Right lobe of liver (tissue), 6 donors: ENCODE measurements around the gene ARX. TPM values are rescaled to one million over a fixed set of nuclear protein-coding genes. Genes with fewer than 3 reads are reported as not detected.

ENCODE experiments used
- ATAC-seq, 4 donors: fragments of 200-7000 bp; cut with Tn5 transposase; one replicate each; pipeline ENCODE4 v1.9.1; 2020; ENCODE audit warnings: mild to moderate bottlenecking in 4 of 4, moderate library complexity in 4 of 4
- DNase-seq, 3 donors: peaks; one replicate each; pipeline ENCODE4 v3.0.0-alpha.2; 2020
- H3K27ac ChIP-seq, 3 donors: fragments of 200-600 bp; one replicate each; pipeline ENCODE4 v1.8.0; 2022
- H3K27me3 ChIP-seq, 2 donors: fragments of 200-600 bp; one replicate each; pipeline ENCODE4 v1.8.0; 2022
- H3K36me3 ChIP-seq, 4 donors: fragments of 200-600 bp; sonication (generic) in 1 of 4; one replicate each; pipeline versions ENCODE4 v1.5.1 to v1.8.0; 2017 to 2022; ENCODE audit warnings: control low read depth in 1 of 4
- H3K4me1 ChIP-seq, 4 donors: fragments of 200-600 bp; sonication (generic) in 1 of 4; one replicate each; pipeline versions ENCODE4 v1.5.1 to v1.8.0; 2017 to 2022; ENCODE audit warnings: control low read depth in 1 of 4
- H3K4me3 ChIP-seq, 3 donors: fragments of 200-600 bp; one replicate each; pipeline ENCODE4 v1.8.0; 2022
- H3K9me3 ChIP-seq, 4 donors: fragments of 200-600 bp; sonication (generic) in 1 of 4; one replicate each; pipeline versions ENCODE4 v1.5.1 to v1.8.0; 2017 to 2022; ENCODE audit warnings: control low read depth in 1 of 4
- CTCF ChIP-seq, 4 donors: fragments of 200-600 bp in 3 of 4; fragments of 450-650 bp in 1 of 4; IDR thresholded peaks; one replicate each; pipeline versions ENCODE4 v1.5.1 to v1.8.0; 2016 to 2022; ENCODE audit warnings: antibody characterized with exemption in 4 of 4, mild to moderate bottlenecking in 2 of 4
- POLR2A ChIP-seq: fragments of 450-650 bp; IDR thresholded peaks from one replicate; pipeline ENCODE4 v1.6.1; 2017; ENCODE audit warnings: antibody characterized with exemption, mild to moderate bottlenecking
- WGBS: methylation state at CpG from one replicate; pipeline ENCODE4 v1.1.6; 2018; ENCODE audit warnings: low coverage, low lambda C conversion rate; ENCODE audit not compliant: insufficient coverage; ENCODE audit errors: missing lambda C conversion rate; 5-methylcytosine and 5-hydroxymethylcytosine counted together
- intact Hi-C, 2 donors: fragments of 100-400 bp; cut with DNase I; formaldehyde crosslinking; loops; one replicate each; pipeline versions ENCODE4 v1.11.2 to v1.14.1; 2022
- long read RNA-seq: library from polyadenylated mRNA; unstranded; transcript quantifications from one replicate; pipeline ENCODE4 v2.0.0, GENCODE V29; 2019
- total RNA-seq, 6 experiments: library from RNA; depleted of rRNA in 2 of 6; stranded (reverse); fragments of >200 nt in 2 of 6; fragmentation: NEBNext Ultra II Directional in 3 of 6; extraction: Animal tissue kit (Norgen Biotek cat#: 25700) in 3 of 6; gene quantifications; one replicate each; pipeline versions ENCODE4 v1.1.0 to v1.2.4, GENCODE V29; 2016 to 2023
- donor health status: DM: no; HTN: yes; CAD: no.
- donor health status: DM: no; HTN: no; CAD: no.
- donor health status: DM: no; HTN: no; CAD: no.
- donor health status: DM: no; HTN: yes; CAD: no.
- donor health status: DM: no; HTN: yes; CAD: no.

ARX gene
- not detected for total RNA-seq
- long read RNA-seq: 0 reads

GRCh38 chrX:25015486-25016360, at the start of gene ARX:
TSS of gene ARX (minus strand) at chrX:25015965. CDS start at chrX:25015737, 228 bp downstream.
- H3K36me3 ChIP-seq: no peaks in the 10 kb centered on the region
- peak in 2 of 3 donors; percentile 55 to 69 for DNase-seq
- H3K9me3 ChIP-seq: no peaks in the 10 kb centered on the region
- peaks cover 0 to 61% of the 10 kb centered on the region in 2 donors for H3K27me3 ChIP-seq
- WGBS: 25% methylated on average over 26 of the region's 58 CpGs
- TF ChIP-seq CTCF (IDR thresholded peaks at IDR 0.05): no peak
- no peak for TF ChIP-seq POLR2A
- peak; percentile 78 to 90 (median 88) for ATAC-seq
- no peak within 1 kb of the TSS for H3K4me3 ChIP-seq
- intact Hi-C loops: no loop called here
- H3K4me1 ChIP-seq: no peaks in the 10 kb centered on the region
- no peak within 1 kb of the TSS for H3K27ac ChIP-seq

GRCh38 chrX:25059273-25059672, 43.5 kb upstream of the ARX start:
- DNase-seq: no peak
- Histone ChIP-seq H3K27ac (no peak overlapping the region), H3K4me3 (no peak overlapping the region), H3K9me3 (no peaks in the 10 kb centered on the region), H3K27me3 (no peaks in the 10 kb centered on the region), H3K36me3 (no peaks in the 10 kb centered on the region), H3K4me1 (no peaks in the 10 kb centered on the region)
- TF ChIP-seq POLR2A (no peak), CTCF (IDR thresholded peaks at IDR 0.05) (no peak)
- intact Hi-C loops: no loop called here
- 54% methylated on average over 5 of the region's 5 CpGs for WGBS
- ATAC-seq: no peak

DNA sequence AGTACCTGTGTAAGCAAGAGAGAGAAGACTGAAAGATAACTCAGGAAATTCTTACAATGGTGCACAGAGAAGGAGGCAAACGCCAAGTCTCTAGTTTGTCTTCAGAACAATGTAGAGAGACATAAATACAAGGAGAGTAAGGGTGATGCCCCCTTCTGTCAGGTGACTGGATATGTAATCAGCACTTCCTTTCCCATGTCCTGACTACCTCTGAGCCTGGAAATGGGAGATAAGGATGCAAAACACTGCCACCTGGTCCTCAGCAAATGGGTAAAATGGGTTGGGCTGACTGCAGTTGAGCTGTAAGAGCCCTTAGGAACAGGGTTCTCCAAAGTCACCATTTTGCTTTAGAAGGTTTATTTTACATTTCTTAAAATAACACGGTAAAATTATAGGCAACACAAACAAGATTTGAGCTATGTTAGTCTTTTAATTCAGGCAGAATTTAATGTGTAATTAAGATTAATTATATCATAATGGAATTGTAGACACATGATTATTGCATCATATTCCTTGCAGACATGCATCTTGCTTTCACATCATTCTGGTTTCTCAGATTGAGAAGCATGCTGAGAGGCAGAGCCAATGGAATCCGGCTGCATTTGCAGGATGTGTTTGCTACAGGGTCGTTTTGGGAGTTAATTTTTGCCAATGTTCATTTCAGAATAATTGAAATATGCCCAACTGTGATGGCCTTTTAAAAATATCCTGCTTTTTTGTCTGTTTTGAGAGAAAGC, 37.2 kb upstream of the ARX start:
- 40% methylated on average over 4 of the region's 4 CpGs for WGBS
- Histone ChIP-seq H3K27ac (no peak overlapping the region), H3K9me3 (no peaks in the 10 kb centered on the region), H3K27me3 (no peaks in the 10 kb centered on the region), H3K36me3 (no peaks in the 10 kb centered on the region), H3K4me1 (no peaks in the 10 kb centered on the region), H3K4me3 (no peak overlapping the region)
- TF ChIP-seq POLR2A: no peak
- TF ChIP-seq CTCF (IDR thresholded peaks at IDR 0.05): no peak
- intact Hi-C loops: no loop called here
- ATAC-seq (no peak), DNase-seq (no peak)

DNA sequence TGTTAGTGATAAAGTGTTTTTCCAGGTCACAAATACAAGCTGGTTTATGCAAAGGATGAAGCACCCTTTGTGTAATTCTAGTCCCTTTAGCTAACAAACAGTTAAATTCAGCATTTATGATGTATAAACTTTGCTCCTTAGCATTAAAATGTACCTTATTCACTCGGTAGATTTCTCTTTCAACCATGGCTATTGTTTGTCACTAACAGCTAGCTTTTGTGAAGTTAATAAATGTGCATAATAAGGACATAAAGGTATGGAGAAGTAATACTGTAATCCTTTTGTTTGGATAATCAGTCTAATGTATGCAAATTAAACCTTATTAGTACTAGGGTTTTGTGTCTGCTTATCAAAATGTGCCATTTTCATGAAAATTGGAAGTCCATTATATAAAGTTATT, 34.2 kb upstream of the ARX start:
- intact Hi-C loops: no loop called here

More for the DNA sequence above, 34.2 kb upstream of the ARX start:
- H3K4me1 ChIP-seq: no peaks in the 10 kb centered on the region
- H3K27me3 ChIP-seq: no peaks in the 10 kb centered on the region
- 15% methylated on average over 1 of the region's 1 CpG for whole genome bisulfite sequencing
- TF ChIP-seq CTCF (IDR thresholded peaks at IDR 0.05) (no peak), POLR2A (no peak)
- no peaks in the 10 kb centered on the region for H3K36me3 ChIP-seq
- DNase-seq (no peak), ATAC-seq (no peak)
- H3K9me3 ChIP-seq: no peaks in the 10 kb centered on the region
- H3K4me3 ChIP-seq: no peak overlapping the region
- no peak overlapping the region for H3K27ac ChIP-seq
